GM12873 (cell line): ENCODE results near the gene ISG20L2.

ENCODE experiments used
- CTCF ChIP-seq: IDR thresholded peaks from 2 replicates; pipeline ENCODE4 v1.5.1; 2012; ENCODE audit warnings: low read depth, mild to moderate bottlenecking, moderate library complexity, low read length, control low read depth; ENCODE audit not compliant: insufficient read depth; ENCODE audit errors: missing control alignments

The ISG20L2 gene

GRCh38 chr1:156746728-156747631, 18.4 kb upstream of the ISG20L2 start:
- no peak for TF ChIP-seq CTCF

GRCh38 chr1:156746406-156746727, 17.8 kb upstream of the ISG20L2 start:
- TF ChIP-seq CTCF, result no peak

- TF ChIP-seq CTCF, result no peak
Observed at GRCh38 chr1:156745881-156746280, 17.3 kb upstream of the ISG20L2 start.

- TF ChIP-seq CTCF, result no peak
Observed at GRCh38 chr1:156744786-156745419, 16.3 kb upstream of the ISG20L2 start.

GRCh38 chr1:156744344-156744743, 15.8 kb upstream of the ISG20L2 start:
- no peak for TF ChIP-seq CTCF

- TF ChIP-seq CTCF, result no peak
Observed at GRCh38 chr1:156743367-156744302, 15.1 kb upstream of the ISG20L2 start.

GRCh38 chr1:156742801-156743200, 14.2 kb upstream of the ISG20L2 start:
- TF ChIP-seq CTCF, result no peak
